Prostate gland (tissue), 2 donors: ENCODE results near the gene NME3. TPM values are rescaled to one million over a fixed set of nuclear protein-coding genes. Genes with fewer than 3 reads are reported as not detected.

ENCODE experiments used
- DNase-seq: peaks from one replicate; pipeline ENCODE4 v3.0.0-alpha.2; 2019; ENCODE audit warnings: low spot score
- H3K27ac ChIP-seq, 2 donors: fragments of 200-600 bp; sonication (generic); 2 replicates each; pipeline ENCODE4 v1.5.1; 2017 to 2019
- H3K27me3 ChIP-seq: fragments of 200-600 bp; sonication (generic); replicated peaks from 2 replicates; pipeline ENCODE4 v1.5.1; 2019; ENCODE audit not compliant: insufficient read depth
- H3K36me3 ChIP-seq, 2 donors: fragments of 200-600 bp; sonication (generic); 1 replicate in 1 of 2; 2 replicates in 1 of 2; pipeline versions ENCODE4 v1.5.1 to v1.8.1; 2017 to 2019
- H3K4me1 ChIP-seq: fragments of 200-600 bp; sonication (generic); replicated peaks from 2 replicates; pipeline ENCODE4 v1.5.1; 2019
- H3K4me3 ChIP-seq, 2 donors: fragments of 200-600 bp; sonication (generic); 2 replicates each; pipeline ENCODE4 v1.5.1; 2017 to 2019
- H3K9me3 ChIP-seq: fragments of 200-600 bp; sonication (generic); 2 replicates; pipeline ENCODE4 v1.5.1; 2017
- CTCF ChIP-seq, 4 experiments: fragments of 200-600 bp in 2 of 4; fragments of 450-650 bp in 2 of 4; sonication (generic) in 2 of 4; IDR thresholded peaks; 1 replicate in 3 of 4; 2 replicates in 1 of 4; pipeline ENCODE4 v1.5.1; 2016 to 2019; ENCODE audit warnings: antibody characterized with exemption in 4 of 4, mild to moderate bottlenecking in 2 of 4, moderate library complexity in 2 of 4
- POLR2A ChIP-seq: fragments of 450-650 bp; IDR thresholded peaks from one replicate; pipeline ENCODE4 v1.6.1; 2016; ENCODE audit warnings: antibody characterized with exemption, mild to moderate bottlenecking
- POLR2AphosphoS5 ChIP-seq: sonication (generic); formaldehyde crosslinking; IDR thresholded peaks from one replicate; pipeline ENCODE4 v1.6.1; 2017; ENCODE audit warnings: antibody characterized with exemption
- WGBS: methylation state at CpG from one replicate; pipeline ENCODE4 v1.1.5; 2018; 5-methylcytosine and 5-hydroxymethylcytosine counted together
- intact Hi-C: fragments of 100-400 bp; cut with DNase I; formaldehyde crosslinking; loops from one replicate; pipeline ENCODE4 v1.14.2; 2022
- total RNA-seq, 2 donors: library from RNA; depleted of rRNA; stranded (reverse); fragments of >200 nt; gene quantifications; one replicate each; pipeline ENCODE4 v1.1.0, GENCODE V29; 2016

Gene NME3
- total RNA-seq, 2 donors from 2014 or later = 135 to 252 TPM

GRCh38 chr16:1743376-1744337 is 27.7 kb downstream of the NME3 start:
- Histone ChIP-seq H3K4me1 (no peaks in the 10 kb centered on the region), H3K27me3 (no peaks in the 10 kb centered on the region), H3K36me3 (peaks cover 6 to 7% of the 10 kb centered on the region in 2 donors), H3K4me3 (no peak overlapping the region), H3K9me3 (no peaks in the 10 kb centered on the region), H3K27ac (no peak overlapping the region)
- intact Hi-C loops = no loop called here
- no peak for DNase-seq
- no peak for TF ChIP-seq POLR2AphosphoS5
- TF ChIP-seq POLR2A = no peak
- no peak for TF ChIP-seq CTCF (IDR thresholded peaks at IDR 0.05)
- WGBS = 87% methylated on average over 29 of the region's 32 CpGs

- Histone ChIP-seq H3K36me3 (no peaks in the 10 kb centered on the region), H3K27me3 (no peaks in the 10 kb centered on the region), H3K4me3 (no peak overlapping the region), H3K9me3 (no peaks in the 10 kb centered on the region), H3K4me1 (no peaks in the 10 kb centered on the region), H3K27ac (no peak overlapping the region)
- 93% methylated on average over 18 of the region's 19 CpGs for WGBS
- intact Hi-C loops = no loop called here
- DNase-seq = no peak
- TF ChIP-seq POLR2AphosphoS5 (no peak), POLR2A (no peak), CTCF (IDR thresholded peaks at IDR 0.05) (no peak)
Measured at GRCh38 chr16:1741553-1742165, 29.7 kb downstream of the NME3 start.

- Histone ChIP-seq H3K4me3 (no peak overlapping the region), H3K4me1 (no peaks in the 10 kb centered on the region), H3K27me3 (no peaks in the 10 kb centered on the region), H3K36me3 (no peaks in the 10 kb centered on the region), H3K9me3 (no peaks in the 10 kb centered on the region), H3K27ac (no peak overlapping the region)
- no peak for DNase-seq
- 90% methylated on average over 30 of the region's 30 CpGs for WGBS
- TF ChIP-seq POLR2A (no peak), POLR2AphosphoS5 (no peak), CTCF (IDR thresholded peaks at IDR 0.05) (no peak)
- intact Hi-C loops = no loop called here
Measured at GRCh38 chr16:1740781-1741490, 30.4 kb downstream of the NME3 start.

- WGBS = 93% methylated on average over 33 of the region's 33 CpGs
- Histone ChIP-seq H3K27me3 (no peaks in the 10 kb centered on the region), H3K36me3 (no peaks in the 10 kb centered on the region), H3K27ac (no peak overlapping the region), H3K9me3 (no peaks in the 10 kb centered on the region), H3K4me3 (no peak overlapping the region), H3K4me1 (no peaks in the 10 kb centered on the region)
- intact Hi-C loops = no loop called here
- DNase-seq = no peak
- TF ChIP-seq CTCF (IDR thresholded peaks at IDR 0.05) (no peak), POLR2A (no peak), POLR2AphosphoS5 (no peak)
Measured at GRCh38 chr16:1740234-1740633, 31.1 kb downstream of the NME3 start.
